Stimulated activated CD4-positive, alpha-beta T cell treated with anti-CD3 and anti-CD28 coated beads, Interleukin-1b, Interleukin-23, amount 100 ng/mL, for 1 hour (primary cell): ENCODE data around the gene ENTHD1.

Experiments used
- DNase-seq, 2 donors: peaks; one replicate each; pipeline ENCODE4 v3.0.0-alpha.2; 2020; ENCODE audit warnings: low read depth in 2 of 2

ENTHD1 gene

GRCh38 chr22:39731881-39732555, 161.5 kb downstream of the ENTHD1 start:
- no peak for DNase-seq

- DNase-seq: no peak
Measured at GRCh38 chr22:39731481-39731880, 162.1 kb downstream of the ENTHD1 start.

- no peak for DNase-seq
Measured at GRCh38 chr22:39729141-39729934, 164.2 kb downstream of the ENTHD1 start.

- no peak for DNase-seq
Measured at GRCh38 chr22:39728236-39728860, 165.2 kb downstream of the ENTHD1 start.

GRCh38 chr22:39727541-39727940, 166.0 kb downstream of the ENTHD1 start:
- no peak for DNase-seq

GRCh38 chr22:39725351-39726035, 168.1 kb downstream of the ENTHD1 start:
- DNase-seq: no peak

- no peak for DNase-seq
Measured at GRCh38 chr22:39724857-39725256, 168.7 kb downstream of the ENTHD1 start.

- no peak for DNase-seq
Measured at GRCh38 chr22:39724390-39724789, 169.2 kb downstream of the ENTHD1 start.

- no peak for DNase-seq
Measured at GRCh38 chr22:39723899-39724351, 169.6 kb downstream of the ENTHD1 start.

- DNase-seq: no peak
Measured at GRCh38 chr22:39723463-39723862, 170.1 kb downstream of the ENTHD1 start.

GRCh38 chr22:39722501-39722900, 171.1 kb downstream of the ENTHD1 start:
- DNase-seq: no peak

- DNase-seq: no peak
Measured at GRCh38 chr22:39722032-39722325, 171.6 kb downstream of the ENTHD1 start.

GRCh38 chr22:39721206-39722031, 172.1 kb downstream of the ENTHD1 start:
- no peak for DNase-seq

GRCh38 chr22:39719559-39720450, 173.8 kb downstream of the ENTHD1 start:
- DNase-seq: no peak

GRCh38 chr22:39718921-39719475, 174.6 kb downstream of the ENTHD1 start:
- DNase-seq: no peak

GRCh38 chr22:39718206-39718605, 175.4 kb downstream of the ENTHD1 start:
- DNase-seq: no peak

GRCh38 chr22:39717099-39717498, 176.5 kb downstream of the ENTHD1 start:
- DNase-seq: no peak

- no peak for DNase-seq
Measured at GRCh38 chr22:39716534-39716933, 177.0 kb downstream of the ENTHD1 start.

GRCh38 chr22:39715778-39716495, 177.6 kb downstream of the ENTHD1 start:
- DNase-seq: no peak
